Activated CD8-positive, alpha-beta memory T cell treated with anti-CD3 and anti-CD28 coated beads, Interleukin-2, amount 50 U/mL, for 24 hours (primary cell): Measurements from ENCODE around the gene GBE1.

Experiments
- DNase-seq: peaks from one replicate; pipeline ENCODE4 v3.0.0-alpha.2; 2020; ENCODE audit errors: extremely low read depth

The GBE1 gene

GRCh38 chr3:81470524-81471278, 290.7 kb downstream of the GBE1 start:
- no peak for DNase-seq

GRCh38 chr3:81468391-81468790, 293.1 kb downstream of the GBE1 start:
- no peak for DNase-seq

DNA sequence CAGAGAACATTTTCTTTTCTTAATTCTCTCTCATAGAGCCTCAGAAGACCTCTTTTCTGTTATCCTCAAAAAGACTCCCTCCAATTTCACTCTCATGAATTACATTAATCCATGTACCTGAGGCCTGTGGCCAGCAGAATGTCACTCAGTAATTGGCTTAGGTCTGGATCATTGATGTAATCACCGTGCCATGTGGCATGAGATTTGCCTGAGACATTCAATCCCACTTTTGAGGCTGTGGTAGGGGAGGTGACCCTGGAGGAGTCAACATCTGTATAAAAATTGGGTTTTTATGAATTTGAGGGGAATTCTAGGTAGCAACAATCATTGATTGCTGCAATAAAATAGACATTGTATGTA, 295.3 kb downstream of the GBE1 start:
- no peak for DNase-seq

- DNase-seq = no peak
These were observed 295.8 kb downstream of the GBE1 start for GRCh38 chr3:81465510-81466200.

DNA sequence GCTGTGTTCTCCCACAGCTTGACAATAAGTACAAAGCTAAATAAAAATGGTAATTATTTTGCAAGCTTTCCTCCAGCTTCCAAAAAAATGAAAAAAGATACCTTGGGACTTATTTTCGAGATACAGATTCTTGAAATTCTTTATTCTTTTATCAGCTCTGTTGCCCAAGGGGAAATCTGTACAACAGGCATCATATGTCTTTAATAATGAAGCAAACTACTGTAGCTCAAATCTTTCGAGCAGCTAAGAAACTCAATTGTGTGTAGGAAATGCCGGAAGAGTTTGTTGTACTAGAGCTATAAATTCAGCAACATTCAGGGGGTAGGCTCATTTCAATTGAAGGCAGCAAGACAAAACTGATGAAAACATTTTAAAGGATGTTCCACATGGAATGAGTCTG, 297.7 kb downstream of the GBE1 start:
- no peak for DNase-seq

DNA sequence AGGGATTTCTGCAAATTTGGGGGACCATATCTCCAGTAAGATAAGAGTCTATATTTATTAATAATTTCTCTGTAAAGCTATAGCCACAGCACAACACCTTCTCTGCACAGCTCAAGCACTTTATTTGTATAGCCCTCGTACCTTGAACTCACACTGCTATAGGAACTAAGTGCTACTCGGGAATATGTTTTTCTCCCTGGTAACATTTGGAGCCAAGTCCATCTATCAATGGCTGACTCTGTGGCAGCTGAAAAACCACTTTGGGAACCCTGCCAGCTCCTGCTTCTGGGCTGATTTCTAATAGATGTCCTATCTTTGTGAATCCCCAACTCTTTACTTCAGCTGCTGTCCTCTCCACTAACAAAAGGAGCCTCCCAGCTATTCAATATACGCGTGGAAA, 298.5 kb downstream of the GBE1 start:
- no peak for DNase-seq

- DNase-seq = no peak
These were observed 301.7 kb downstream of the GBE1 start for GRCh38 chr3:81459733-81460132.

GRCh38 chr3:81452418-81452817, 309.0 kb downstream of the GBE1 start:
- no peak for DNase-seq

DNA sequence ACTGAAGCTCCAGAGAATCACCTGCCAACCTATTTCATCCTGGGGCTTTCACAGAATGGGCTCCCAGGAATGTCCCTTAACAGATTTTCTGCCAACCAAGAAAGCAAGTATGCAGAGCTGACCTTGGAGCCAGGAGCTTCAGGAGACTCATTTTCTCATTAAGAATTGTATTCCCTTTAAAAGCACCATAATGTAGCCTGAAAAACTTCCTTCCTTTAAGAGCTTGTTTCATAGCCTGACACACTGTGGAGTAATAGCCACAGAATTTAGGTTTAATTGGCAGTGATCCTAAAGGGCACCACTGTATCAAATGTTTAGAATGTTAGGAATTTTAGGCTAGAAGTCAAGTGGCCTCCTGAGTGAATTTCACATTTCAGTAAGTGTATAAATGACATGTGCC, 309.8 kb downstream of the GBE1 start:
- no peak for DNase-seq

- no peak for DNase-seq
These were observed 310.3 kb downstream of the GBE1 start for GRCh38 chr3:81451140-81451539.

DNA sequence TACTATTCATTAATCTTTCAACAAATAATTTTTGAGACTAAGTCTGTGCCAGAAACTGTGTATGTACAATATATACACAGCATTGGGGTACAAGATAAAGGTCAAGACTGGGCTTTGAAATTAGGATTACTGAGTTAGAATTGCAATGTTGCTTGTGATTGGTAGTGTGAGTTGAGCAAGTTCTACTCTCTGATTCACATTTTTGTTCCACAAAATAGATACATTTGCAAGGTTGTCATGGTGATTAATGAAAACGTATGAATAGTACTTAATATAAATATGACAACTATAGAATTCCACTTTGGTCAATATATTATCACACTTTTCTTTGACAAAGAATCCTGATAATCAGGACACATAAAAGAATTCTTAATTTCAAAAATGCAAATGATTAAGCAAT, 314.6 kb downstream of the GBE1 start:
- no peak for DNase-seq

DNA sequence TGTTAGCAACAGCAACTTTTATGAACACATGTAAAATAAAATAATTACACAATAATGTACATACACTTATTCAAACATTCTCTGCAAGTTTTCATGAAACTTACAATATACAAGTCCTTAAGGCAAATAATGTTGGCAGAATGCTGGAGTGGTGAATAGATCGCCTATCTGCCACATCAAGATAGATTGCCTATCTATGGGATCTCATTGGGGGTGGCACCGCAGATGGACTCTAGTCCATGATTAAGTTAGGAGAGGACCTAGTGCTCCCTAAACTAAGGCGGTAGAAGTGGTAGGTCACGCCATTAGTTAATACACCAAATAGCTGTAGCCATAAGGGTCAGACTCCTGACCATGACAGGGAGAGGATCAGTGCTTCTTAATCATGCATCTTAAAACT, 315.7 kb downstream of the GBE1 start:
- no peak for DNase-seq

GRCh38 chr3:81444817-81445460, 316.5 kb downstream of the GBE1 start:
- no peak for DNase-seq

- no peak for DNase-seq
These were observed 317.5 kb downstream of the GBE1 start for GRCh38 chr3:81443958-81444357.

DNA sequence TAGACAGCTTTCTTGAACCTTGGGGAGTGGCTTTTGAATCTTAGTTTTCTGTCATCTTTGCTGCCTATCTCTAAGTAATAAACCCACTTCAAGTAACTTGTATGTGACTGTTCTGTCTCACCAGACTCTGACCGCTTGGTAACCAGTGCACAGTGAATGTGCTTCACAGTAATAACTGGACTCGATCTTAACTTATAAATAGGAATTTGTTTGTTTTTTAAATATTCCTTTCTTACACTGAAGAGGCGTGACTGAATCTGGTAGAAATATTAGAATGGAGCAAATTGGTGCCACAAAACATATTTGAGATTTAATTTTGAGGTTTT, 318.0 kb downstream of the GBE1 start:
- no peak for DNase-seq

DNA sequence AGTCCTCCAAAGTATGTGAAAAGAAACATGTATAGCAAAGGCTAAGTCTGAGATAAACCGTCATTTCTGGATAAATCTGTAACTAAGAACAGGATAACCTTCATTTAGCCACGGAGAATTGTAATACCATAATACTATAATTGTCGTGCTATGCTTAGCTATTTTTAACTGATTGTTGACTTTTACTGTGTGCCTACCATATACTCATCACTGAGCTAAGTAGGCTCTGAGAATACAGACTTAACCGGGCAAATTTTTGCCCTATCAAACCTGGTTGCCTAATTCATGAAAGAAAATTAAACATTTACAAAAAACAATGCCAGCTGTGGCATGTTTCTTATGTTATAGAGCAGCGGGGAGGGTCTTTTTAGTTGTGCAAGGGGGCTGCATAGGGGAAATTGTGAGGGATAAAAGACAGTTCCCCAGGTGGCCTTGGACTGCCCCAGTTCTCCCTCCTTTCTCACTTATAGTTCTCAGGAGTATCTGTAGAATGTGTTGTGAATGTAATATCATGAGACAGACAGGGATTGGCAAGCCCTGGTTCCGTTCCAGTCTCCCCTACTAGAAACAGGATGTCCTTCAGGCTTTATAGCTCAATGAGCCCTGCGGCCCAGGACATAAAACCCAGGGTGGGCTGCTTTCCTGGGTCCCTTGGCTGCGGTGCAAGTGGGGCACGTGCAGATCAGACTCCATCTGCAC, 318.5 kb downstream of the GBE1 start:
- DNase-seq = no peak

GRCh38 chr3:81440661-81441060, 320.8 kb downstream of the GBE1 start:
- no peak for DNase-seq
